ENCODE data around the gene ALK.

Gene ALK

DNA sequence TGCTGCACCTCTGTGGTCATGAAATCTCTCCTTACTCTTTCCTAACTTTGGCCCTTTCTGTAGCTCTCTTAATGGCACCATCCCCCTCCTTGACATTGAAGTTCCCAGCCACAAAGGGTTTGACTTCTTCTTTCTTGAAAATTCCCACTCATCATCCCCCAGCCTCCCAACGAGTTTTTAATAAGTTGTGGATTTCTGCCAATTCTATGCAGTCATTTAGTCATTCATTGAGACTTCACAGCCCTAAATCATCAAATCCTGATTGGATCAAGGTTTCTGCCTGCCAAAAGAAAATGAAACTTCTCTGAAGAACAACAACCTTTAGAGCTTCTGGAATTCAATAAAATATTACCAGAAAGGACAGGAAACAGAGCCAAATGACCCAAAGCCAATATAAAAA is 451.9 kb downstream of the ALK start:
- H3K27ac ChIP-seq, result no peak overlapping the region
- H3K79me2 ChIP-seq (ENCODE audit: insufficient read depth, low read depth), result no peaks in the 10 kb centered on the region
- no peaks in the 10 kb centered on the region for H3K4me1 ChIP-seq (ENCODE audit: low read depth, poor library complexity, severe bottlenecking)
- no peak overlapping the region for H3K4me2 ChIP-seq
- TF ChIP-seq, protein P1, sequence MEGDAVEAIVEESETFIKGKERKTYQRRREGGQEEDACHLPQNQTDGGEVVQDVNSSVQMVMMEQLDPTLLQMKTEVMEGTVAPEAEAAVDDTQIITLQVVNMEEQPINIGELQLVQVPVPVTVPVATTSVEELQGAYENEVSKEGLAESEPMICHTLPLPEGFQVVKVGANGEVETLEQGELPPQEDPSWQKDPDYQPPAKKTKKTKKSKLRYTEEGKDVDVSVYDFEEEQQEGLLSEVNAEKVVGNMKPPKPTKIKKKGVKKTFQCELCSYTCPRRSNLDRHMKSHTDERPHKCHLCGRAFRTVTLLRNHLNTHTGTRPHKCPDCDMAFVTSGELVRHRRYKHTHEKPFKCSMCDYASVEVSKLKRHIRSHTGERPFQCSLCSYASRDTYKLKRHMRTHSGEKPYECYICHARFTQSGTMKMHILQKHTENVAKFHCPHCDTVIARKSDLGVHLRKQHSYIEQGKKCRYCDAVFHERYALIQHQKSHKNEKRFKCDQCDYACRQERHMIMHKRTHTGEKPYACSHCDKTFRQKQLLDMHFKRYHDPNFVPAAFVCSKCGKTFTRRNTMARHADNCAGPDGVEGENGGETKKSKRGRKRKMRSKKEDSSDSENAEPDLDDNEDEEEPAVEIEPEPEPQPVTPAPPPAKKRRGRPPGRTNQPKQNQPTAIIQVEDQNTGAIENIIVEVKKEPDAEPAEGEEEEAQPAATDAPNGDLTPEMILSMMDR (conservative IDR thresholded peaks at IDR 0.05; ENCODE audit: low read depth, low read length), result no peak
- H2AFZ ChIP-seq (ENCODE audit: low read depth), result no peak overlapping the region
- H3K9ac ChIP-seq, result no peak overlapping the region
- H4K20me1 ChIP-seq (ENCODE audit: insufficient read depth), result no peaks in the 10 kb centered on the region
- H3K4me3 ChIP-seq (IDR thresholded peaks at IDR 0.05; ENCODE audit: insufficient read depth, low read depth, low read length), result no peak overlapping the region
- no peaks in the 10 kb centered on the region for H3K36me3 ChIP-seq (ENCODE audit: insufficient read depth)
- H3K27me3 ChIP-seq (ENCODE audit: insufficient read depth, low read depth), result no peaks in the 10 kb centered on the region

DNA sequence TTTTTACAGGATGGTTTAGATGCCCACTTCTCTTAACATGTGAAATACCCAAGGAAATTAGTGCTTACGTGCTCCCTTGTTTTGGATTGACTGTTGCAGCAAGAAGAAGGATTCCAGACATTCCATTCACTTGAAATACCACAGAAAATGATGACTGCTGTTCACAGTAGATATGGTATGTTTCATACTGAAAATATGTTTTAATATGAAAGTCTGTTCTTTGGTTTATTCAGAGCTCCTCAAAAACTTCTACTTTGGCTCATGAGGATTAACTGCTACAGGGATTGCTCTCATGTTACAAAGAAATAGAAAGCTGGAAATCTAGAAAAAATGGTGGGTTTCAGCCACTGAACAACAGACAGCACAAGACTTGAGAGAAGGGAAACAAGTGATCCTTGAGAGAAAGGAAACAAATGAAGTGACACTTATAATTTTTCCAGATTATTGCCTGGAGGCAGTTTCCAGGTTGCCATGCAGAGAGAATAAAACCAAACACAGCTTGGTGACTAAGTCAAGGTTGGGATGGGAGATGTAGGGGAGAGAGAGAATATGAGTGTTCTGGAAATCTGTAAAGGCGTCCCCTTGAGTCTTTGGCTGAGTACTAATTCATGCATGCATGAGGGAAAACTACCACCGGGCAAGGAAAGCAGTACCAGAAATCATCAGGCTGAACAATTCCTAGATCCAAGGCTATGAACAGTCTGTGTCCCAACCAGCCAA is 458.0 kb downstream of the ALK start:
- H3K36me3 ChIP-seq (ENCODE audit: insufficient read depth), result no peaks in the 10 kb centered on the region
- H3K4me2 ChIP-seq, result no peak overlapping the region
- H3K4me3 ChIP-seq (IDR thresholded peaks at IDR 0.05; ENCODE audit: insufficient read depth, low read depth, low read length), result no peak overlapping the region
- H3K27ac ChIP-seq, result no peak overlapping the region
- no peak overlapping the region for H3K9ac ChIP-seq
- no peak overlapping the region for H2AFZ ChIP-seq (ENCODE audit: low read depth)
- no peaks in the 10 kb centered on the region for H3K79me2 ChIP-seq (ENCODE audit: insufficient read depth, low read depth)
- no peaks in the 10 kb centered on the region for H3K27me3 ChIP-seq (ENCODE audit: insufficient read depth, low read depth)
- TF ChIP-seq, protein P1 (conservative IDR thresholded peaks at IDR 0.05; ENCODE audit: low read depth, low read length), result no peak
- no peaks in the 10 kb centered on the region for H4K20me1 ChIP-seq (ENCODE audit: insufficient read depth)
- H3K4me1 ChIP-seq (ENCODE audit: low read depth, poor library complexity, severe bottlenecking), result no peaks in the 10 kb centered on the region

DNA sequence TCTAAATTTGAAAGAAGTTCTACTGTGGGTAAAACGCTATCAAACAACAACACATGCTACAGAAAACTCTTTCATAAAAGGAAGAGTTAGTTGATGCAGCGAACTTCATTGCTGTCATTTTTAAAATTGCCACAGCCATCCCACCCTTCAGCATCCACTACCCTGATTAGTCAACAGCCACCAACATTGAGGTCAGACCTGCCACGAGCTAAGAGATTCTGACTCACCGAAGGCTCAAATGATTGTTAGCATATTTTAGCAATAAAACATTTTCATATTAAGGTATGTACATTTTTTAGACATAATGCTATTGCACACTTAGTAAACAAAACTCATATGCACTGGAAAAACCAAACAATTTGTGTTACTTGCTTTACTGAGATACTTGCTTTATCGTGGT is 459.1 kb downstream of the ALK start:
- no peak overlapping the region for H3K4me3 ChIP-seq (IDR thresholded peaks at IDR 0.05; ENCODE audit: insufficient read depth, low read depth, low read length)
- no peaks in the 10 kb centered on the region for H3K79me2 ChIP-seq (ENCODE audit: insufficient read depth, low read depth)
- no peaks in the 10 kb centered on the region for H3K27me3 ChIP-seq (ENCODE audit: insufficient read depth, low read depth)
- TF ChIP-seq, protein P1 (conservative IDR thresholded peaks at IDR 0.05; ENCODE audit: low read depth, low read length), result no peak
- H3K4me2 ChIP-seq, result no peak overlapping the region
- no peak overlapping the region for H3K9ac ChIP-seq
- no peaks in the 10 kb centered on the region for H3K4me1 ChIP-seq (ENCODE audit: low read depth, poor library complexity, severe bottlenecking)
- no peaks in the 10 kb centered on the region for H3K36me3 ChIP-seq (ENCODE audit: insufficient read depth)
- no peak overlapping the region for H2AFZ ChIP-seq (ENCODE audit: low read depth)
- H4K20me1 ChIP-seq (ENCODE audit: insufficient read depth), result no peaks in the 10 kb centered on the region
- H3K27ac ChIP-seq, result no peak overlapping the region

DNA sequence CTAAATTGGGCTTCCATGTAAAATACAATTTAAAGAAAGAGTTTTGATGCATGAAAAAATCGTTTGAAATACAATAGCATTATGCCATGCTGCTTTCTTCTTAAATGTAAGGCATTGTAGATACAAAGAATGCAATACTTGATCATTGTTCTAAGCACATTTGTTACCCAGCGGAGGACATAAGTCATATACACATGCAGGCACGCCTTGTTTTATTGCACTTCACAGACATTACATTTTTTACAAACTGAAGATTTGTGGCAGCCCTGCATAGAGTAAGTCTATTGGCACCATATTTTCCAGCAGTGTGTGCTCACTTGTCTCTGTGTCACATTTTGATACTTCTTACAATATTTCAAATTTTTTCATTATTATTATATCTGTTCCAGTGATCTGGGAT is 461.2 kb downstream of the ALK start:
- Histone ChIP-seq H3K4me1 (ENCODE audit: low read depth, poor library complexity, severe bottlenecking) (no peaks in the 10 kb centered on the region), H4K20me1 (ENCODE audit: insufficient read depth) (no peaks in the 10 kb centered on the region), H3K4me2 (no peak overlapping the region), H3K27me3 (ENCODE audit: insufficient read depth, low read depth) (no peaks in the 10 kb centered on the region), H3K4me3 (IDR thresholded peaks at IDR 0.05; ENCODE audit: insufficient read depth, low read depth, low read length) (no peak overlapping the region), H3K79me2 (ENCODE audit: insufficient read depth, low read depth) (no peaks in the 10 kb centered on the region), H3K36me3 (ENCODE audit: insufficient read depth) (no peaks in the 10 kb centered on the region), H2AFZ (ENCODE audit: low read depth) (no peak overlapping the region), H3K27ac (no peak overlapping the region), H3K9ac (no peak overlapping the region)
- TF ChIP-seq, protein P1 (conservative IDR thresholded peaks at IDR 0.05; ENCODE audit: low read depth, low read length), result no peak
